ENCODE measurements around the gene POMGNT1. TPM values are rescaled to one million over a fixed set of nuclear protein-coding genes. Genes with fewer than 3 reads are reported as not detected.

Gene POMGNT1
- total and polyA plus RNA-seq, 2 of the 13 experiments (the other 11 are each of a cell fraction or from before 2014, with no cell fraction given): 33.9 to 46.8 TPM

DNA sequence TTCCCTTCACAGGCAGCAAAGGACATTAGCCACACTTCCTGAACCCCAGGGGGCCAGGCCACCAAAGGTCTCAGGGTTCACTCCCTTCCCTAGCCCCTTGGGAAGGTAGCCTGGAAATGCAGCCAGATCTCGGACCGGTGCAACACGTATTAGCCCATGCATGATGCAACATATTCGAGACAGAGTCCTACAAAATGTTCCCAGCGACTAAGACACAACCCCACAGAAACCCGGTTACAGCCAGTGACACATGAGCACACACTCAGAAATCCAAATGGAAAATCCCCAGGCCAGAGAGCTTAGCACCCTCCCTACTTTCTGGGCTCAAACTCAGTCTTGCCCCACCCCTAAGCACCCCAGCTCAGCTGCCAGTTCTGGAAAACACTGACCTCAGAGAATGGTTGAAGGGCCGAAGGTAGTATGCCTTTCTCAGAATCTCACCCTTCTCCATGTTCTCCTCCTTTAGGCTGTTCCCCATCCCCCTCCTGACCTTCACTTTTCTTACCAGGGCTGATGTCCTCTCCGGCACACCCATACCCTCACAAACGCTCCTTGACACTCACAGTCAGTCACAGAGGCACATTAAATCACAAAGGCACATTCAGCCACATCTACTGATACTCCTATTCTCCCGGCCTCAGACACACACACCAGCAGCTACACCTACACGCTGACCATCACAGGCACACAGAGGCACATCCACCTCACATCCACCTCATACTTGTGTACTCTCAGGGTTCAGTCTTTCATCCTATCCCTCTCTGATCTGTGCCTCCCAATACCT, 23.6 kb downstream of the POMGNT1 start, which contains the start of gene TSPAN1 (continued):
- TF ChIP-seq, protein P1, sequence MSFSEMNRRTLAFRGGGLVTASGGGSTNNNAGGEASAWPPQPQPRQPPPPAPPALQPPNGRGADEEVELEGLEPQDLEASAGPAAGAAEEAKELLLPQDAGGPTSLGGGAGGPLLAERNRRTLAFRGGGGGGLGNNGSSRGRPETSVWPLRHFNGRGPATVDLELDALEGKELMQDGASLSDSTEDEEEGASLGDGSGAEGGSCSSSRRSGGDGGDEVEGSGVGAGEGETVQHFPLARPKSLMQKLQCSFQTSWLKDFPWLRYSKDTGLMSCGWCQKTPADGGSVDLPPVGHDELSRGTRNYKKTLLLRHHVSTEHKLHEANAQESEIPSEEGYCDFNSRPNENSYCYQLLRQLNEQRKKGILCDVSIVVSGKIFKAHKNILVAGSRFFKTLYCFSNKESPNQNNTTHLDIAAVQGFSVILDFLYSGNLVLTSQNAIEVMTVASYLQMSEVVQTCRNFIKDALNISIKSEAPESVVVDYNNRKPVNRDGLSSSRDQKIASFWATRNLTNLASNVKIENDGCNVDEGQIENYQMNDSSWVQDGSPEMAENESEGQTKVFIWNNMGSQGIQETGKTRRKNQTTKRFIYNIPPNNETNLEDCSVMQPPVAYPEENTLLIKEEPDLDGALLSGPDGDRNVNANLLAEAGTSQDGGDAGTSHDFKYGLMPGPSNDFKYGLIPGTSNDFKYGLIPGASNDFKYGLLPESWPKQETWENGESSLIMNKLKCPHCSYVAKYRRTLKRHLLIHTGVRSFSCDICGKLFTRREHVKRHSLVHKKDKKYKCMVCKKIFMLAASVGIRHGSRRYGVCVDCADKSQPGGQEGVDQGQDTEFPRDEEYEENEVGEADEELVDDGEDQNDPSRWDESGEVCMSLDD (CRISPR knock-in tag; IDR thresholded peaks at IDR 0.05; ENCODE audit: borderline replicate concordance): peak; percentile 83; the same call in 1 of the 2 replicates
- 0 out of 2 replicates have a peak, but pooled peaks have one; percentile 30 for TF ChIP-seq ARID2 (CRISPR knock-in tag; IDR thresholded peaks at IDR 0.05; ENCODE audit: borderline replicate concordance)
- no peak for TF ChIP-seq SIN3A (IDR thresholded peaks at IDR 0.05; ENCODE audit: borderline replicate concordance, low read depth, low read length)
- no peak for TF ChIP-seq RAD51 (IDR thresholded peaks at IDR 0.05; ENCODE audit: borderline replicate concordance)
- TF ChIP-seq CEBPG (CRISPR knock-in tag; IDR thresholded peaks at IDR 0.05): peak; percentile 71
- no peak for TF ChIP-seq ATAD3A (CRISPR knock-in tag; IDR thresholded peaks at IDR 0.05)

DNA sequence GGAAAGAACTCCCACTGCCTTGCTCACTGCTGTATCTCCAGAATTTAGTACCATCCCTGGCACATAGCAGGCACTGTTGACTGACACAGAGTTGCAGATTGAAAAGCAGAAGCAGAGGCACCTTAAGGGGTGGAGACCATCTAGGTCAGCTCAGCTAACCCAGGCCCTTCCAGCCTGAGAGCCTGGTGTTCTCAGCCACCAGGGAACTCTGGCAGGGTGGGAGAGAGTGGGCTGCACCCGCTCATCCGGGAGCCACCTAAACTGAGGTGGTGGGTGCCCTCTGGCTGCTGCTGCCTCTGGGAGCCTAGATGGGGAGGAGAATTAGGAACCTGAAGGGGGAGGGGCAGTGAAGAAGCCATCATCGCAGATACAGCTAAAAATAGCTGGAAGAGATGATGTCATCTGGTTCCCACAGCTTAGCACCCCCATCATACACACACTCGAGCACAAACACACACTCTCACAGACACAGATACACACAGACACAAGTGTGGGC, 24.8 kb downstream of the POMGNT1 start:
- Histone ChIP-seq H3K4me1 (ENCODE audit: insufficient read depth, low read length) (peaks cover 24% of the 10 kb centered on the region), H3K9ac (ENCODE audit: insufficient read depth, low read depth, low read length) (no peak overlapping the region), H2AFZ (ENCODE audit: low read length) (no peak overlapping the region), H3K4me2 (ENCODE audit: low read depth, low read length) (peak overlapping the region; percentile 70; the same call in 1 of the 2 replicates), H3K27ac (ENCODE audit: extremely low read length, insufficient read depth, low read length) (no peak overlapping the region), H3K4me3 (replicated peaks in 1 of 3; ENCODE audit: insufficient read depth in 1 of 3, low read depth in 2 of 3, low read length in 3 of 3) (no peak overlapping the region), H3K27me3 (ENCODE audit: control insufficient read depth in 1 of 2, insufficient read depth in 2 of 2, low read length in 2 of 2) (peaks cover 0 to 10% of the 10 kb centered on the region in 2 experiments; a peak in 2 of 5 replicates), H3K9me3 (ENCODE audit: low read length) (no peaks in the 10 kb centered on the region), H3K79me2 (ENCODE audit: insufficient read depth, low read length) (no peaks in the 10 kb centered on the region), H4K20me1 (ENCODE audit: insufficient read depth, low read length) (no peaks in the 10 kb centered on the region), H3K36me3 (replicated peaks in 1 of 2; ENCODE audit: control insufficient read depth in 1 of 2, insufficient read depth in 2 of 2, low read length in 2 of 2) (no peaks in the 10 kb centered on the region)
- FAIRE-seq (no peak), ATAC-seq (no peak; the same call in 2 of the 3 replicates), DNase-seq (ENCODE audit: low spot score) (no peak)
- POLR2A ChIA-PET: no interaction called here
- intact Hi-C loops (cut with micrococcal nuclease; ENCODE audit: unreplicated experiment): no loop called here
- in situ Hi-C loops (cut with HindIII; ENCODE audit: extremely low pct_ligation_motif_present, low pct_unique_long_range_greater_than_20kb): no loop called here
- WGBS (ENCODE audit: low lambda C conversion rate): 0% methylated on average over 3 of the region's 4 CpGs
- CTCF ChIA-PET (ENCODE audit: low intra/inter-chr PET ratio, low total read pairs): no interaction called here
- no TSS peak for BruUV-seq (replicated peaks)
- TF ChIP-seq ZNF878 (CRISPR knock-in tag; IDR thresholded peaks at IDR 0.05): no peak
- TF ChIP-seq, protein P2, sequence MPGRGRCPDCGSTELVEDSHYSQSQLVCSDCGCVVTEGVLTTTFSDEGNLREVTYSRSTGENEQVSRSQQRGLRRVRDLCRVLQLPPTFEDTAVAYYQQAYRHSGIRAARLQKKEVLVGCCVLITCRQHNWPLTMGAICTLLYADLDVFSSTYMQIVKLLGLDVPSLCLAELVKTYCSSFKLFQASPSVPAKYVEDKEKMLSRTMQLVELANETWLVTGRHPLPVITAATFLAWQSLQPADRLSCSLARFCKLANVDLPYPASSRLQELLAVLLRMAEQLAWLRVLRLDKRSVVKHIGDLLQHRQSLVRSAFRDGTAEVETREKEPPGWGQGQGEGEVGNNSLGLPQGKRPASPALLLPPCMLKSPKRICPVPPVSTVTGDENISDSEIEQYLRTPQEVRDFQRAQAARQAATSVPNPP (CRISPR knock-in tag; IDR thresholded peaks at IDR 0.05): no peak
- TF ChIP-seq, protein P3, sequence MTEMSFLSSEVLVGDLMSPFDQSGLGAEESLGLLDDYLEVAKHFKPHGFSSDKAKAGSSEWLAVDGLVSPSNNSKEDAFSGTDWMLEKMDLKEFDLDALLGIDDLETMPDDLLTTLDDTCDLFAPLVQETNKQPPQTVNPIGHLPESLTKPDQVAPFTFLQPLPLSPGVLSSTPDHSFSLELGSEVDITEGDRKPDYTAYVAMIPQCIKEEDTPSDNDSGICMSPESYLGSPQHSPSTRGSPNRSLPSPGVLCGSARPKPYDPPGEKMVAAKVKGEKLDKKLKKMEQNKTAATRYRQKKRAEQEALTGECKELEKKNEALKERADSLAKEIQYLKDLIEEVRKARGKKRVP (CRISPR knock-in tag; IDR thresholded peaks at IDR 0.05): no peak
- TF ChIP-seq MEF2D (CRISPR knock-in tag; IDR thresholded peaks at IDR 0.05): 0 out of 2 replicates have a peak, but pooled peaks have one; percentile 27
- TF ChIP-seq, protein P4, sequence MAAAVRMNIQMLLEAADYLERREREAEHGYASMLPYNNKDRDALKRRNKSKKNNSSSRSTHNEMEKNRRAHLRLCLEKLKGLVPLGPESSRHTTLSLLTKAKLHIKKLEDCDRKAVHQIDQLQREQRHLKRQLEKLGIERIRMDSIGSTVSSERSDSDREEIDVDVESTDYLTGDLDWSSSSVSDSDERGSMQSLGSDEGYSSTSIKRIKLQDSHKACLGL (CRISPR knock-in tag; IDR thresholded peaks at IDR 0.05): no peak
- no peak for TF ChIP-seq U2AF1 (optimal IDR thresholded peaks at IDR 0.05; ENCODE audit: low read depth, low read length)
- TF ChIP-seq ZNF674 (CRISPR knock-in tag; IDR thresholded peaks at IDR 0.05; ENCODE audit: low read depth): no peak
- no peak for TF ChIP-seq PRMT3 (CRISPR knock-in tag; IDR thresholded peaks at IDR 0.05; ENCODE audit: borderline replicate concordance, low read depth)

Measured in HepG2 (cell line).